Fibroblast of pulmonary artery (primary cell): ENCODE measurements around the gene SCCPDH.

Experiments used
- DNase-seq: peaks from one replicate; pipeline ENCODE4 v3.0.0-alpha.2; 2010; ENCODE audit warnings: low read depth
- H3K4me3 ChIP-seq: replicated peaks from 2 replicates; pipeline ENCODE4 v1.5.1; 2011; ENCODE audit warnings: low read depth, mild to moderate bottlenecking, control low read depth, low read length, moderate library complexity
- CTCF ChIP-seq: IDR thresholded peaks from 2 replicates; pipeline ENCODE4 v1.5.1; 2011; ENCODE audit warnings: mild to moderate bottlenecking, control low read depth, low read length, inconsistent platforms; ENCODE audit errors: missing control alignments

The SCCPDH gene

GRCh38 chr1:246695136-246695535 lies 29.1 kb upstream of the SCCPDH start:
- no peak overlapping the region for H3K4me3 ChIP-seq
- no peak for DNase-seq
- TF ChIP-seq CTCF, result no peak

- no peak overlapping the region for H3K4me3 ChIP-seq
- DNase-seq, result no peak
- TF ChIP-seq CTCF, result no peak
Measured at GRCh38 chr1:246695666-246696065, 28.5 kb upstream of the SCCPDH start.

GRCh38 chr1:246698466-246699094 lies 25.6 kb upstream of the SCCPDH start:
- peak overlapping the region; percentile 23 for H3K4me3 ChIP-seq
- no peak for DNase-seq
- TF ChIP-seq CTCF, result no peak

- peak overlapping the region; percentile 23 for H3K4me3 ChIP-seq
- peak; percentile 95 for DNase-seq
- peak; percentile 96 for TF ChIP-seq CTCF
Measured at GRCh38 chr1:246699095-246699735, 25.0 kb upstream of the SCCPDH start.

GRCh38 chr1:246703581-246703980 lies 20.6 kb upstream of the SCCPDH start:
- no peak for DNase-seq
- H3K4me3 ChIP-seq, result no peak overlapping the region
- no peak for TF ChIP-seq CTCF

- H3K4me3 ChIP-seq, result no peak overlapping the region
- DNase-seq, result peak; percentile 90
- no peak for TF ChIP-seq CTCF
Measured at GRCh38 chr1:246705368-246705767, 18.8 kb upstream of the SCCPDH start.

GRCh38 chr1:246708166-246708565 lies 16.0 kb upstream of the SCCPDH start:
- no peak overlapping the region for H3K4me3 ChIP-seq
- peak; percentile 11 for DNase-seq
- no peak for TF ChIP-seq CTCF
